ENCODE results near the gene SH3PXD2A.

SH3PXD2A gene

GRCh38 chr10:103874730-103875129, 19.4 kb upstream of the SH3PXD2A start:
- FAIRE-seq: no peak

- no peak for FAIRE-seq
Measured at GRCh38 chr10:103872137-103872931, 17.0 kb upstream of the SH3PXD2A start.

DNA sequence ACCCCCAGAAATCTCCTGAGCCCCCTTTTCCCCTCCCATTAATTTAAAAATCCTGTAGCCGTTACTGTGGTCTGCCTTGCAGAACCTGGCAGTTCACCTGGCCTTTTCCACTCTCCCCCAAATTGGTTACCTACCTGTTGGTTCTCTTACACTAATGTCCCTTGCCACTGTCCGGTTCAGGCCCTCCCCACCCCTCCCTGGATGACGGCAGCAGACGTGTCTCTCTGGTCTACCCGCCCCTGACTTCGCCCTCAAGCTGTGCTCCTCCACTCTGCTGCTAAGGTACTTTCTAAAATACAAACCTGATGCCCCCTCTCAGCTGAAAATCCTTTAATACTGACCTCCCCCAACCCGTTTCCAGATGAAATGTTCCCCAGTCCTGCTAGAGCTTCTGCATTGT, 15.6 kb upstream of the SH3PXD2A start:
- no peak for FAIRE-seq

- no peak for FAIRE-seq
Measured at GRCh38 chr10:103870516-103870915, 15.1 kb upstream of the SH3PXD2A start.

DNA sequence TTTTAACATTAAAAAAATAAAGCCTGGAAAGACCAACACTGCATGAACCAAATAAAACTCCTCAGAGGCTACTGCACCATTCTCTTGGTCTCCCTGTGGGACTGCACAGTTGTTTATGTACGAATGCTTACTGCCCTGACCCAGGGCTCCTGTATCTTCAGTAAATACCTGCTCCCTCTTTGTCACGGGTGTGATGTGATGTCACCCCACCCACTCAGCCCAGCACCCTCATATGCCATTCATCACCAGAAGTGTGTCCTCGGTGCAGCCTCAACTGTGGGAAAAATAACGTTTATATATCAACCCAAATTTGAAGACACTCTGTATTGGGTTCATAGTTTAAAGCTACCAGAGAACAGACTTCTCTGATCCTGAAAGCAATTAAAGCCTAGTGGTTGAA, 14.0 kb upstream of the SH3PXD2A start:
- no peak for FAIRE-seq

DNA sequence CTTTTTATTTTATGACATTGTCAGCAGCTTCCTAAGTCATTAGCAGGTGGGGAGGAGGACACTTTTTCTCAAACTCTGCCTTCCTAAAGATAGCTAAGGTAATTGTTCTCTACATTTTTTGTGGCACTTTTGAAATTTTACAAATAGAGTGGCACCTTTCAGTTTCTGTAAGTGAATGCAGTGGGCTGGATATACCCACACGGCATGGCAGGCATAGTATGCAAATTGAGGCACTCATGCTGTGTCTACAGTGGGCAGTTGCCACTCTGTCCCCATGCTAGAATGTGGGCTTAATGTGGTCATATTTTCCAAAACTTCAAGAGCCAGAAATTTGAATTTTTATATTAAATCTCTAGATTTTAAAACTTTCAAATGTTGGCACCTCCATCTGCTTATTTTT, 12.8 kb upstream of the SH3PXD2A start:
- FAIRE-seq: no peak

DNA sequence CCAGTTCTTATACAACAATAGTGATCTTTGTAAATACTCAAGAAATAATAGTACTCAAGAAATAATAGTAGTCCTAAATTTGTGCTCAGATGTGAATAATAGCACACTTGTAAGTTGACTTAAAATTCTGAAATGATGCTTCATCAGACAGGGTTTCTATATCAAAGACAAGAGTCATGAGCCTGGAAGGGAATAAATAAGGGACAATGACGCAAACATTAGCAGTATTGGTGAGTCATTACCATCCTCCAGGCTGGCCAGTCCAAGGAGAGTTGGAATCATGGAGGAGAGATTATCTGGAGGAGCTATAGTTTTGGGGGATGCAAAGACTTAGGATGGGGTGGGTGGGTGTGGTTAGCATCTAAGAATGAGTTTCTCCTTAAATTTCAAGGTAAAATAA, 6.1 kb upstream of the SH3PXD2A start:
- FAIRE-seq: no peak

DNA sequence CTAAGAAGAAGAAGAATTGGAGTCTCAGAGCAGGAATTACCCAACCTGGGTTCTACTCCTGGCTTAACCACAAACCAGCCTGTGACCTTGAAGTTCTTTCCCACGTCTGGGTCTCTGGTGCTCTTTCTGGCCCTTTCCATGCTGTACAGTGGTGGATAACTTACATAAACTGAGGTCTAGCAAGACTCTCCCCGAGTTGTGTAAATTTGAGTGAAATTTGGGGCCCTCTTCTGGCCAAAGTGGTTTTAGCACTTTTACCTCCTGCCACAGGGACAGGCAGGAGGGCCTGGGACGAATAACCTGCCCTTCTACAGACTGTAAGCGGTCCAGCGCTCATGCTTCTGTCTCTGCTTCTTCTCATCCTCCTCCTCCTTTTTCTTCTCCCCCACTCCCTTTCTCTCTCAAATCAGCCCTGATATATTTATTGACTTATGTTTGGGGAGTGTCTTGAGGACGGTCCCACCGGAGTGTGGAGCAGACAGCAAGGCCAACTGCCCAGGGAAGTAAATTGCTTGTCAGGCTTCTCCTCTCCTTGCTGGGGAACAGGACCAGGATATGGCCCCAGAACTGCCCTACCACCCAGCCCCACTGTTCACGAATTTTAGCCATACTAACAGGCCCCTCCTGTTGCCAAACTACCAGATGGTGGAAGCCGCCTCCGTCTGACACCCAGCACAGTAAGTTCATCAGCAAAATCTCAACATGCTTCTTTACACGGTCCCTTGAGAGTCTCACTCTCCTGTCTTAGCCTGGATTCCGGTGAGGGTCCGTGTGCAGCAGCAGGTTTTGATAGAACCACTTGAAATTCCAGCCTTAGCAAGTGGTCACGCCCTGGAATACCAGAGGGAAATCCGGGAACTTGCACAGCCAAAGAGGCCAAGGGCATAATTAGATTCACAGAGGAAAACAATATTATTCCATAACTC, 4.0 kb upstream of the SH3PXD2A start:
- FAIRE-seq: peak; percentile 58

DNA sequence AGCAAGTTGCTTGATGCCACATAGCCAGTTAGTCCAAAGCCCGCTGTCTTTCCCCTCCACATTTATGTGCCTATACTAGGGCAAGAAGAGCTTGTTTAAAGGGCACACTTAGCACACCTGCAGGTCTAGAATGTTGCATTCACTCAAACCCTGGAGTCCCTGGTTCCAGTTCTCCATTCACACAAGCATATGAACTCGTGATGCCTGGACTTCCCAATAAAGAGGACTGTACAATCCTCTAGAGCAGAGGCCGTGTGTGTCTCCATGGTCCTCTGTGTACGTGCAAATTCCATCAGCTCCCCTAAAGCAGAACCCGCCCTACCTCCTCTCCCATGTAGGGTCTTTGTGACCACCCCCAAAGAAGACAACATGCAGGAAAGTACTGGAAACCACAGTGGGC, 3.0 kb upstream of the SH3PXD2A start:
- no peak for FAIRE-seq

- FAIRE-seq: no peak
Measured at GRCh38 chr10:103856797-103857170, 1.4 kb upstream of the SH3PXD2A start.

GRCh38 chr10:103855852-103856796, 748 bp upstream of the SH3PXD2A start:
- no peak for FAIRE-seq

- no peak for FAIRE-seq
Measured at GRCh38 chr10:103854686-103855391, 537 bp downstream of the SH3PXD2A start.

GRCh38 chr10:103854265-103854685, 1.1 kb downstream of the SH3PXD2A start:
- FAIRE-seq: no peak

- FAIRE-seq: no peak
Measured at GRCh38 chr10:103853428-103854264, 1.7 kb downstream of the SH3PXD2A start.

- no peak for FAIRE-seq
Measured at GRCh38 chr10:103852856-103853255, 2.5 kb downstream of the SH3PXD2A start.

- no peak for FAIRE-seq
Measured at GRCh38 chr10:103852189-103852711, 3.1 kb downstream of the SH3PXD2A start.

DNA sequence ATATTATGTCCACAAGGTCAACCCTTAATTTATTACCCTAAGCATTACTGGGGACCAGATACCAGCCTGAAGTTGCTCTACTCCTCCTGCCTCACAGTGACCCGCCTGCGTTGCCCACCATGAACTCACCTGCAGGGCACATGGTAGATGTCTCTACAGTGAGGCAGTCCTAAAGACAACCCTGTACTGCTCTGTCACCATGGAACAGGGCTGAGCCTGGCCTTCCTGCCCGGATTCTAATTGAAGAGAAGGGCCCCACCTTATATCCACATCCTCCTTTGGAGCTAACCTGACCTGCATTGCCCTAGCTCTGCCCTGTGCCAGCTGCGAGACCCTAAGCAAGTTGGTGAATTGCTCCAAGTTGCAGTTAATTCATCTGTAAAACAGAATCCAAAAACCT, 4.1 kb downstream of the SH3PXD2A start:
- FAIRE-seq: no peak

GRCh38 chr10:103850572-103850895, 4.8 kb downstream of the SH3PXD2A start:
- FAIRE-seq: no peak

GRCh38 chr10:103849880-103850571, 5.3 kb downstream of the SH3PXD2A start:
- FAIRE-seq: no peak

DNA sequence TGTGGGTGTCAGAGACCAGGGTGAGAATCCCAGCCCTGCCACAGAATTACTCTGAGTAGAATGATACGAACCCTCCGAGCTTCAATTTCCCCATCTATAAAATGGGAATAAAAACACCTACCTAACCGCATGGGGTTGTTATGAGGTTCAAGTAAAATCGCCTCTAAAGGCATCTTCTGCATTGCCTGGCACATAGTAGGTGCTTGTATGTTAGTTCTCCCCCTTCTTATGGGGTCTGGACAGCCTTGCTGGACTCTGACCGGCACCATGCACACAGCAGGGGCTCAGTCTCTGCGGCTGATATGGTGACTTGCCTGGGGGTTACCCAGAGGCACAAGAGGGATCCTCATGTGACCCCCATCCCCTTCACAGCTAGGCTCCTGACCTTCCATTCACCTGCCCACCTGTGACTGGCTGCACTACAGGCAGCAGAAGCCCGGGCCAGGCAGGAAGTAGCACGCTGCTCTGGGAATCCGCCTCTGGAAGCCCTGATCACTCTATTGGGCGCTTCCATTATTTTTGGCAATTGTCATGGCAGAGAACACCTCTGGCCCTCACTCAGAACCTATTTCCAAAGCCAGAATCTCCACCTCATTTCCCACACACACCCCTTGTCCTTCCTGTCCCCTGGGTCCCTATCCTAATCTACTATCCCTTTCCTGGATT, 6.0 kb downstream of the SH3PXD2A start:
- no peak for FAIRE-seq

Data from A204.1 (cell line).